Activated T-helper 1 cell treated with Interleukin-2 at 50 U/mL for 16 hours (primary cell): ENCODE results near the gene RAI14.
"Not testable (repeated sequence)": the region's sequence is repeated elsewhere in the genome, so short reads cannot be mapped to it uniquely, and the experiment has no call there.

Experiments
- DNase-seq: peaks from one replicate; pipeline ENCODE4 v3.0.0-alpha.2; 2020; ENCODE audit warnings: low read depth

The RAI14 gene

GRCh38 chr5:34771076-34771475, 114.9 kb downstream of the RAI14 start:
- no peak for DNase-seq

GRCh38 chr5:34772267-34773098, 116.4 kb downstream of the RAI14 start:
- DNase-seq = no peak

- DNase-seq = no peak
Observed at GRCh38 chr5:34774139-34774538, 118.0 kb downstream of the RAI14 start.

- DNase-seq = not testable (repeated sequence)
Observed at GRCh38 chr5:34774678-34775077, 118.5 kb downstream of the RAI14 start.

GRCh38 chr5:34775886-34776285, 119.8 kb downstream of the RAI14 start:
- DNase-seq = no peak

GRCh38 chr5:34778091-34778850, 122.1 kb downstream of the RAI14 start:
- DNase-seq = no peak

- DNase-seq = not testable (repeated sequence)
Observed at GRCh38 chr5:34783892-34784291, 127.8 kb downstream of the RAI14 start.

- no peak for DNase-seq
Observed at GRCh38 chr5:34787035-34787434, 130.9 kb downstream of the RAI14 start.

- DNase-seq = no peak
Observed at GRCh38 chr5:34789021-34789531, 132.9 kb downstream of the RAI14 start.

GRCh38 chr5:34789639-34790038, 133.5 kb downstream of the RAI14 start:
- DNase-seq = no peak

- DNase-seq = no peak
Observed at GRCh38 chr5:34790069-34790468, 133.9 kb downstream of the RAI14 start.

GRCh38 chr5:34791761-34792244, 135.7 kb downstream of the RAI14 start:
- DNase-seq = no peak

- no peak for DNase-seq
Observed at GRCh38 chr5:34802834-34803563, 146.9 kb downstream of the RAI14 start.

- no peak for DNase-seq
Observed at GRCh38 chr5:34803974-34804732, 148.0 kb downstream of the RAI14 start.

GRCh38 chr5:34804913-34805312, 148.8 kb downstream of the RAI14 start:
- DNase-seq = no peak

- DNase-seq = no peak
Observed at GRCh38 chr5:34806532-34806931, 150.4 kb downstream of the RAI14 start.

- no peak for DNase-seq
Observed at GRCh38 chr5:34811706-34812105, 155.6 kb downstream of the RAI14 start.

- no peak for DNase-seq
Observed at GRCh38 chr5:34813509-34813908, 157.4 kb downstream of the RAI14 start.

GRCh38 chr5:34817558-34818351, 161.6 kb downstream of the RAI14 start:
- no peak for DNase-seq

- DNase-seq = no peak
Observed at GRCh38 chr5:34818717-34819116, 162.6 kb downstream of the RAI14 start.

GRCh38 chr5:34820593-34820992, 164.5 kb downstream of the RAI14 start:
- no peak for DNase-seq
